GM12878 (cell line): Measurements from ENCODE around the gene ATL3. TPM values are rescaled to one million over a fixed set of nuclear protein-coding genes. Genes with fewer than 3 reads are reported as not detected.

ENCODE experiments used
- ATAC-seq: fragments of 200-7000 bp; cut with Tn5 transposase; 3 replicates; pipeline ENCODE4 v1.9.1; 2020; ENCODE audit warnings: mild to moderate bottlenecking, moderate library complexity
- BruUV-seq: library from RNA; stranded (reverse); fragments of 400-500 nt; replicated peaks from 2 replicates; lab custom pipeline; 2021; lab: Mats Ljungman, UMichigan
- CTCF ChIA-PET: fragments of 300-600 bp; sonication (Branson Sonifier 250); formaldehyde crosslinking; extraction: SDS; loops from one replicate; lab custom pipeline; 2021; ENCODE audit warnings: inconsistent platforms; lab: Yijun Ruan, JAX
- POLR2A ChIA-PET: fragments of 350-600 bp; formaldehyde crosslinking; extraction: SDS; loops from one replicate; lab custom pipeline; 2021; ENCODE audit warnings: inconsistent platforms; lab: Charles Lee
- RAD21 ChIA-PET: fragments of 300-600 bp; sonication (Branson Sonifier 250); formaldehyde crosslinking; loops from one replicate; lab custom pipeline; 2023; ENCODE audit warnings: antibody characterized with exemption; ENCODE audit not compliant: unreplicated experiment; lab: Charles Lee
- SMC1A ChIA-PET: fragments of 300-600 bp; sonication (Branson Sonifier 250); formaldehyde crosslinking; loops from one replicate; lab custom pipeline; 2023; ENCODE audit not compliant: unreplicated experiment, uncharacterized antibody; lab: Charles Lee
- DNase-seq: peaks from one replicate; pipeline ENCODE4 v3.0.0-alpha.2; 2011; ENCODE audit warnings: low read depth, low spot score
- FAIRE-seq: peaks from 3 replicates; lab custom pipeline; 2011; peaks lifted over from hg19 to GRCh38; lab: Jason Lieb, UNC
- H2AFZ ChIP-seq: 2 replicates; pipeline ENCODE4 v1.6.0; 2011; ENCODE audit warnings: low read depth, low read length, control low read depth; ENCODE audit not compliant: control insufficient read depth
- H3K27ac ChIP-seq: 2 replicates; pipeline ENCODE4 v1.5.1; 2011; ENCODE audit warnings: control low read depth; ENCODE audit not compliant: control insufficient read depth, insufficient read depth
- H3K27me3 ChIP-seq, 2 experiments: replicated peaks in 1 of 2; 2 replicates each; pipeline versions ENCODE4 v1.6.0 to v1.6.1; 2011; ENCODE audit warnings: low read length in 1 of 2; ENCODE audit not compliant: control insufficient read depth in 2 of 2, insufficient read depth in 2 of 2
- H3K36me3 ChIP-seq, 2 experiments: 2 replicates each; pipeline ENCODE4 v1.5.1; 2011; ENCODE audit warnings: low read length in 1 of 2; ENCODE audit not compliant: control insufficient read depth in 2 of 2, insufficient read depth in 2 of 2
- H3K4me1 ChIP-seq: 2 replicates; pipeline ENCODE4 v1.6.1; 2011; ENCODE audit warnings: mild to moderate bottlenecking, low read length, moderate library complexity, mixed read lengths; ENCODE audit not compliant: control insufficient read depth, insufficient read depth
- H3K4me2 ChIP-seq: 2 replicates; pipeline ENCODE4 v1.6.0; 2011; ENCODE audit warnings: control low read depth; ENCODE audit not compliant: control insufficient read depth, insufficient read depth
- H3K4me3 ChIP-seq: fragments of 200-600 bp; sonication (generic); 2 replicates; pipeline ENCODE4 v1.5.1; 2016
- H3K79me2 ChIP-seq: 2 replicates; pipeline ENCODE4 v1.6.0; 2011; ENCODE audit warnings: low read length; ENCODE audit not compliant: control insufficient read depth, insufficient read depth
- H3K9ac ChIP-seq: 2 replicates; pipeline ENCODE4 v1.8.0; 2011; ENCODE audit warnings: low read length, control low read depth, mixed read lengths; ENCODE audit not compliant: control insufficient read depth, insufficient read depth
- H3K9me3 ChIP-seq: replicated peaks from 3 replicates; pipeline ENCODE4 v1.5.1; 2011; ENCODE audit warnings: mild to moderate bottlenecking, low read length; ENCODE audit not compliant: control insufficient read depth, insufficient read depth
- H4K20me1 ChIP-seq: 2 replicates; pipeline ENCODE4 v1.6.0; 2011; ENCODE audit not compliant: control insufficient read depth, insufficient read depth
- ASH2L ChIP-seq: fragments of 300-600, 200-600 bp; sonication (generic); IDR thresholded peaks from 2 replicates; pipeline ENCODE4 v1.6.1; 2017; ENCODE audit warnings: low read depth, mild to moderate bottlenecking, borderline replicate concordance
- BHLHE40 ChIP-seq, 2 experiments: fragments of 450-650 bp in 1 of 2; IDR thresholded peaks; 2 replicates each; pipeline ENCODE4 v1.6.1; 2011 to 2017; ENCODE audit warnings: low read depth in 2 of 2, borderline replicate concordance in 1 of 2, improper control_type of control experiment in 1 of 2, low read length in 1 of 2, mild to moderate bottlenecking in 1 of 2
- GATAD2B ChIP-seq: fragments of 450-650 bp; conservative IDR thresholded peaks from 2 replicates; pipeline ENCODE4 v1.6.1; 2017; ENCODE audit warnings: low read depth, mild to moderate bottlenecking, moderate library complexity
- LARP7 ChIP-seq: fragments of 450-650 bp; IDR thresholded peaks from 2 replicates; pipeline ENCODE4 v1.6.1; 2017; ENCODE audit warnings: mild to moderate bottlenecking
- MXI1 ChIP-seq: fragments of 150-350 bp; IDR thresholded peaks from 2 replicates; pipeline ENCODE4 v1.6.1; 2011; ENCODE audit warnings: low read depth, mild to moderate bottlenecking, inconsistent platforms, low read length, improper control_type of control experiment
- MYB ChIP-seq: fragments of 150-350 bp; IDR thresholded peaks from 2 replicates; pipeline ENCODE4 v1.6.1; 2014; ENCODE audit warnings: mild to moderate bottlenecking, low read depth, low read length, borderline replicate concordance
- NR2C1 ChIP-seq: fragments of 450-650 bp; IDR thresholded peaks from 2 replicates; pipeline ENCODE4 v1.6.1; 2017; ENCODE audit warnings: antibody characterized with exemption, mild to moderate bottlenecking, moderate library complexity
- NR2F1 ChIP-seq: fragments of 450-650 bp; conservative IDR thresholded peaks from 2 replicates; pipeline ENCODE4 v1.6.1; 2017; ENCODE audit warnings: mild to moderate bottlenecking
- PRDM15 ChIP-seq: fragments of 450-650 bp; formaldehyde crosslinking; IDR thresholded peaks from 2 replicates; pipeline ENCODE4 v1.4.0; 2020; ENCODE audit warnings: mild to moderate bottlenecking, moderate library complexity
- TARDBP ChIP-seq: IDR thresholded peaks from 2 replicates; pipeline ENCODE4 v1.6.1; 2016; ENCODE audit warnings: borderline replicate concordance
- ZNF207 ChIP-seq: fragments of 450-650 bp; IDR thresholded peaks from 2 replicates; pipeline ENCODE4 v1.6.1; 2014; ENCODE audit warnings: antibody characterized with exemption, mild to moderate bottlenecking, borderline replicate concordance
- ZNF24 ChIP-seq: fragments of 450-650 bp; IDR thresholded peaks from 2 replicates; pipeline ENCODE4 v1.6.1; 2017; ENCODE audit warnings: antibody characterized with exemption, mild to moderate bottlenecking
- WGBS: methylation state at CpG from one replicate; pipeline ENCODE4 v1.1.6; 2016; ENCODE audit warnings: low lambda C conversion rate; ENCODE audit not compliant: insufficient replicate concordance, insufficient coverage; ENCODE audit errors: missing lambda C conversion rate; 5-methylcytosine and 5-hydroxymethylcytosine counted together
- in situ Hi-C: fragments of 300-500 bp; cut with MboI; formaldehyde crosslinking; loops from 9 replicates; pipeline ENCODE4 v1.14.3; 2018; ENCODE audit warnings: mixed read lengths
- intact Hi-C: fragments of 100-400 bp; cut with micrococcal nuclease; formaldehyde crosslinking; loops from one replicate; pipeline ENCODE4 v1.14.2; 2022; ENCODE audit not compliant: unreplicated experiment
- polyA plus RNA-seq, 11 experiments: library from polyadenylated mRNA; depleted of rRNA in 4 of 11; unstranded in 6 of 11; stranded (reverse) in 5 of 11; fragments of >200 nt; fragmentation: Nextera tagmentation in 4 of 11; fragmentation: Illumina TruSeq in 1 of 11; extraction: Ambion mirVana in 4 of 11; extraction: Trizol in 1 of 11; gene quantifications; 1 replicate in 1 of 11; 2 replicates in 10 of 11; pipeline versions ENCODE4 v1.2.1 to v1.2.3, GENCODE V29; 2011 to 2016; ENCODE audit warnings: inconsistent platforms in 2 of 11, missing spikeins in 2 of 11, low read depth in 1 of 11
- total RNA-seq, 4 experiments: library from RNA; depleted of rRNA in 3 of 4; stranded (reverse); fragments of >200 nt in 3 of 4; fragmentation: Illumina TruSeq in 1 of 4; extraction: Trizol in 1 of 4; gene quantifications; 2 replicates each; pipeline versions ENCODE4 v1.2.1 to v1.2.3, GENCODE V29; 2013 to 2021
- TF ChIP-seq, protein P1 (sequence below): IDR thresholded peaks from 2 replicates; pipeline ENCODE4 v1.6.1; 2012; ENCODE audit warnings: improper control_type of control experiment, low read depth, low read length; ENCODE audit not compliant: insufficient replicate concordance

ATL3 gene
- total and polyA plus RNA-seq, 10 of the 15 experiments (the other 5 are each of a cell fraction or from before 2014, with no cell fraction given), result 12.0 to 36.0 (median 21.5) TPM

DNA sequence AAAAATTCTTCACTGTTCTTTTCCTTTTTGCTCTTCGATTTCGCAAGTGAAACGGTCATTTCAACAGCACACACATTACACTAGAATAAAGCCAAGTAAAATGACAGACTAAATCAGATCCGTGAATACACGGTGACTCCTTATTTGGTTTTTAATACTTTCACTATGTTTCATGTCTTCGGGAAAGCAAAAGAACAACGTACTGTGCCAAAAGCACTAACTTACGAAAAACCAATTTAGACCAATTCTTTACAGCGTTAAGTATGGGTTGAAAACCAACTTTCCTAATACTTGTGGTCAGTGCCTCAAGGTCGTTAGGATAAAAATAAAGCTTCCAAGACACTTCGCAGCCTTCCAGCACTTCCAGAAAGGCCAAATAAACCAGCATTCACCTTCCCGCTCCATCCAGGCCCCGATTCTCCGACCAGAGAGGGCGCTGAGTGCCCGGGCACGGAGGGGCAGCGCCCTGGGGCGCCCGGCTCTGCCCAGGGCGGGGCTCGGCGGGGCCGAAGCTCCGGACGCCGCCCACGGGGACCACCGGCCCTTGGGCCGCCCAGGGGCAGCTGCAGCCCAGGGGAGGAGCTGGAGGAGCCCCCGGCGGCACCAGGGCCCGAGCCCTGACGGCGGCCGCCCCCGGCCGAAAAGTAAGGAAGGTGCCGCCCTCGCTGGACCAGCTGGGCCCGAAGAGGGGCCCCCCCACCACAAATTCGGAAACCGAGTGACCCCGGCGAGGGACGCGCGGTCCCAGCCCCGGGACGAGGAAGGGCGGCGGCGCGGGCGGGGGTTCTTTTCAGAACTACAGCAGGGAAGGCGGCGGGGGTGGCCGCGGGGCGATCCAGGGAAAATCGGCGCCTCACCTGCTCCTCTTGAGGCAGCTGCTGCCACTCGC, 499 bp downstream of the ATL3 start:
- H3K4me1 ChIP-seq, result peaks cover 10% of the 10 kb centered on the region
- ChIA-PET RAD21 (interaction anchor here (1.0 to 2.3 kb wide), 6 partner anchors 11 to 166 kb away, joined by 3 to 20 read pairs (median 5); partner anchors contain the start of gene RTN3), SMC1A (interaction anchor here (0.7 to 3.5 kb wide), 4 partner anchors 10 to 70 kb away, joined by 3 to 21 read pairs (median 4); no protein-coding TSS in a partner anchor), POLR2A (interaction anchor here (0.5 to 2.6 kb wide), 6 partner anchors 10 to 838 kb away, joined by 3 to 21 read pairs (median 3); partner anchors contain the start of gene RTN3), CTCF (interaction anchor here (0.6 to 6.2 kb wide), 9 partner anchors 10 to 275 kb away, joined by 3 to 70 read pairs (median 4); partner anchors contain the start of gene RTN3)
- BruUV-seq, result no TSS peak
- H3K4me2 ChIP-seq, result peak overlapping the region; percentile 83
- no peaks in the 10 kb centered on the region for H3K9me3 ChIP-seq
- peak overlapping the region; percentile 82 for H3K9ac ChIP-seq
- under 1% methylated on average over 51 of the region's 63 CpGs for WGBS
- intact Hi-C loops (loop anchor here (1.0 to 5.0 kb wide), 2 partner anchors 11 to 632 kb away; partner anchors contain the start of genes CATSPERZ and RTN3), in situ Hi-C loops (no loop called here)
- ATAC-seq, result peak; percentile 78
- H3K36me3 ChIP-seq, result no peaks in the 10 kb centered on the region
- peaks cover 52% of the 10 kb centered on the region for H3K79me2 ChIP-seq
- peak overlapping the region; percentile 89 for H3K4me3 ChIP-seq
- H3K27me3 ChIP-seq, result no peaks in the 10 kb centered on the region
- FAIRE-seq, result no peak
- peak overlapping the region; percentile 96 for H2AFZ ChIP-seq
- H3K27ac ChIP-seq, result peak overlapping the region; percentile 81
- no peaks in the 10 kb centered on the region for H4K20me1 ChIP-seq
- DNase-seq, result no peak
- TF ChIP-seq ZNF207 (peak; percentile 47; the same call in 1 of the 2 replicates), ASH2L (0 out of 2 replicates have a peak, but pooled peaks have one; percentile 5), ZNF24 (peak; percentile 29; the same call in 1 of the 2 replicates), TARDBP (no peak), GATAD2B (peak; percentile 90), MXI1 (peak; percentile 26; the same call in 1 of the 2 replicates), PRDM15 (CRISPR knock-in tag) (no peak), MYB (no peak), NR2C1 (0 out of 2 replicates have a peak, but pooled peaks have one; percentile 35), BHLHE40 (IDR thresholded peaks at IDR 0.05; ENCODE audit: borderline replicate concordance in 1 of 2, low read depth in 2 of 2, low read length in 1 of 2) (peak in 1 of 2 experiments; percentile 26; a peak in 1 of 4 replicates), LARP7 (peak; percentile 87), NR2F1 (peak; percentile 67)
- TF ChIP-seq, protein P1, sequence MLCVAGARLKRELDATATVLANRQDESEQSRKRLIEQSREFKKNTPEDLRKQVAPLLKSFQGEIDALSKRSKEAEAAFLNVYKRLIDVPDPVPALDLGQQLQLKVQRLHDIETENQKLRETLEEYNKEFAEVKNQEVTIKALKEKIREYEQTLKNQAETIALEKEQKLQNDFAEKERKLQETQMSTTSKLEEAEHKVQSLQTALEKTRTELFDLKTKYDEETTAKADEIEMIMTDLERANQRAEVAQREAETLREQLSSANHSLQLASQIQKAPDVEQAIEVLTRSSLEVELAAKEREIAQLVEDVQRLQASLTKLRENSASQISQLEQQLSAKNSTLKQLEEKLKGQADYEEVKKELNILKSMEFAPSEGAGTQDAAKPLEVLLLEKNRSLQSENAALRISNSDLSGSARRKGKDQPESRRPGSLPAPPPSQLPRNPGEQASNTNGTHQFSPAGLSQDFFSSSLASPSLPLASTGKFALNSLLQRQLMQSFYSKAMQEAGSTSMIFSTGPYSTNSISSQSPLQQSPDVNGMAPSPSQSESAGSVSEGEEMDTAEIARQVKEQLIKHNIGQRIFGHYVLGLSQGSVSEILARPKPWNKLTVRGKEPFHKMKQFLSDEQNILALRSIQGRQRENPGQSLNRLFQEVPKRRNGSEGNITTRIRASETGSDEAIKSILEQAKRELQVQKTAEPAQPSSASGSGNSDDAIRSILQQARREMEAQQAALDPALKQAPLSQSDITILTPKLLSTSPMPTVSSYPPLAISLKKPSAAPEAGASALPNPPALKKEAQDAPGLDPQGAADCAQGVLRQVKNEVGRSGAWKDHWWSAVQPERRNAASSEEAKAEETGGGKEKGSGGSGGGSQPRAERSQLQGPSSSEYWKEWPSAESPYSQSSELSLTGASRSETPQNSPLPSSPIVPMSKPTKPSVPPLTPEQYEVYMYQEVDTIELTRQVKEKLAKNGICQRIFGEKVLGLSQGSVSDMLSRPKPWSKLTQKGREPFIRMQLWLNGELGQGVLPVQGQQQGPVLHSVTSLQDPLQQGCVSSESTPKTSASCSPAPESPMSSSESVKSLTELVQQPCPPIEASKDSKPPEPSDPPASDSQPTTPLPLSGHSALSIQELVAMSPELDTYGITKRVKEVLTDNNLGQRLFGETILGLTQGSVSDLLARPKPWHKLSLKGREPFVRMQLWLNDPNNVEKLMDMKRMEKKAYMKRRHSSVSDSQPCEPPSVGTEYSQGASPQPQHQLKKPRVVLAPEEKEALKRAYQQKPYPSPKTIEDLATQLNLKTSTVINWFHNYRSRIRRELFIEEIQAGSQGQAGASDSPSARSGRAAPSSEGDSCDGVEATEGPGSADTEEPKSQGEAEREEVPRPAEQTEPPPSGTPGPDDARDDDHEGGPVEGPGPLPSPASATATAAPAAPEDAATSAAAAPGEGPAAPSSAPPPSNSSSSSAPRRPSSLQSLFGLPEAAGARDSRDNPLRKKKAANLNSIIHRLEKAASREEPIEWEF, result no peak
